C4-2B (cell line): ENCODE results near the gene PAMR1.

ENCODE experiments used
- CTCF ChIP-seq: fragments of 450-650 bp; conservative IDR thresholded peaks from 2 replicates; pipeline ENCODE4 v1.5.1; 2017; ENCODE audit warnings: mild to moderate bottlenecking
- ZFX ChIP-seq: fragments of 450-650 bp; IDR thresholded peaks from 2 replicates; pipeline ENCODE4 v1.6.1; 2017

- TF ChIP-seq CTCF (no peak), ZFX (no peak)
Observed at GRCh38 chr11:35501776-35502175, 23.6 kb downstream of the PAMR1 start.
